GM10248 (cell line): ENCODE measurements around the gene SYT17.

ENCODE experiments used
- CTCF ChIA-PET: fragments of 300-600 bp; sonication (Branson Sonifier 250); formaldehyde crosslinking; extraction: SDS; loops from one replicate; lab custom pipeline; 2021; ENCODE audit warnings: antibody characterized with exemption; lab: Yijun Ruan, JAX
- POLR2A ChIA-PET: fragments of 350-650 bp; sonication (Branson Sonifier 250); formaldehyde crosslinking; extraction: SDS; loops from one replicate; lab custom pipeline; 2020; ENCODE audit warnings: antibody characterized with exemption; lab: Yijun Ruan, JAX
- DNase-seq: peaks from one replicate; pipeline ENCODE4 v3.0.0; 2012; ENCODE audit errors: extremely low spot score
- CTCF ChIP-seq: IDR thresholded peaks from 2 replicates; pipeline ENCODE4 v1.5.1; 2012; ENCODE audit warnings: mild to moderate bottlenecking, low read depth; ENCODE audit errors: extremely low read depth, missing control alignments, control extremely low read depth

Gene SYT17

GRCh38 chr16:19315889-19316433 lies 147.9 kb downstream of the SYT17 start:
- ChIA-PET POLR2A (no interaction called here), CTCF (no interaction called here)
- TF ChIP-seq CTCF = no peak
- DNase-seq = no peak

GRCh38 chr16:19316846-19317245 lies 148.8 kb downstream of the SYT17 start:
- ChIA-PET POLR2A (no interaction called here), CTCF (no interaction called here)
- DNase-seq = no peak
- no peak for TF ChIP-seq CTCF
